SK-N-SH (cell line): ENCODE data around the gene KNSTRN.

Experiments
- CHD2 ChIP-seq: fragments of 150-350 bp; IDR thresholded peaks from 2 replicates; pipeline ENCODE4 v1.6.1; 2018; ENCODE audit warnings: low read length; ENCODE audit not compliant: partially characterized antibody
- CTCF ChIP-seq: fragments of 200-600 bp; sonication (generic); IDR thresholded peaks from 2 replicates; pipeline ENCODE4 v1.6.1; 2017; ENCODE audit warnings: antibody characterized with exemption, mild to moderate bottlenecking, moderate library complexity
- ELF1 ChIP-seq: IDR thresholded peaks from 2 replicates; pipeline ENCODE4 v1.4.0; 2012
- EP300 ChIP-seq, 2 experiments: IDR thresholded peaks; 2 replicates each; pipeline versions ENCODE4 v1.4.0 to v1.6.1; 2012; ENCODE audit warnings: borderline replicate concordance in 1 of 2, low read depth in 1 of 2, low read length in 1 of 2
- EZH2phosphoT487 ChIP-seq: fragments of 200-600 bp; sonication (generic); IDR thresholded peaks from 2 replicates; pipeline ENCODE4 v1.6.1; 2017; ENCODE audit warnings: low read depth, mixed run types, mild to moderate bottlenecking, antibody characterized with exemption, moderate library complexity, borderline replicate concordance
- FOSL2 ChIP-seq: IDR thresholded peaks from 2 replicates; pipeline ENCODE4 v1.4.0; 2012; ENCODE audit warnings: low read depth, mild to moderate bottlenecking, moderate library complexity, borderline replicate concordance
- MAX ChIP-seq: IDR thresholded peaks from 2 replicates; pipeline ENCODE4 v1.4.0; 2012; ENCODE audit warnings: low read depth
- POLR2AphosphoS5 ChIP-seq: IDR thresholded peaks from 2 replicates; pipeline ENCODE4 v1.6.1; 2012; ENCODE audit warnings: low read depth, low read length
- REST ChIP-seq: IDR thresholded peaks from 2 replicates; pipeline ENCODE4 v1.6.1; 2012; ENCODE audit warnings: mild to moderate bottlenecking, low read depth, low read length, moderate library complexity
- SMC3 ChIP-seq: IDR thresholded peaks from 2 replicates; pipeline ENCODE4 v1.6.1; 2012; ENCODE audit warnings: low read depth, low read length, improper control_type of control experiment
- USF2 ChIP-seq: fragments of 150-350 bp; IDR thresholded peaks from 2 replicates; pipeline ENCODE4 v1.6.1; 2017; ENCODE audit warnings: antibody characterized with exemption, low read length, low read depth, borderline replicate concordance
- ZBTB33 ChIP-seq: IDR thresholded peaks from 2 replicates; pipeline ENCODE4 v1.4.0; 2012; ENCODE audit warnings: low read depth, borderline replicate concordance

- TF ChIP-seq CTCF (no peak), SMC3 (no peak), FOSL2 (no peak), USF2 (no peak), MAX (no peak), ZBTB33 (no peak), EZH2phosphoT487 (no peak), POLR2AphosphoS5 (no peak), REST (no peak), EP300 (IDR thresholded peaks at IDR 0.05; ENCODE audit: borderline replicate concordance in 1 of 2, low read depth in 1 of 2, low read length in 1 of 2) (no peak), CHD2 (no peak), ELF1 (no peak)
Observed at GRCh38 chr15:40352281-40352901, 30.1 kb upstream of the KNSTRN start.
